ENCODE data around the gene ZNF280A.

Gene ZNF280A

DNA sequence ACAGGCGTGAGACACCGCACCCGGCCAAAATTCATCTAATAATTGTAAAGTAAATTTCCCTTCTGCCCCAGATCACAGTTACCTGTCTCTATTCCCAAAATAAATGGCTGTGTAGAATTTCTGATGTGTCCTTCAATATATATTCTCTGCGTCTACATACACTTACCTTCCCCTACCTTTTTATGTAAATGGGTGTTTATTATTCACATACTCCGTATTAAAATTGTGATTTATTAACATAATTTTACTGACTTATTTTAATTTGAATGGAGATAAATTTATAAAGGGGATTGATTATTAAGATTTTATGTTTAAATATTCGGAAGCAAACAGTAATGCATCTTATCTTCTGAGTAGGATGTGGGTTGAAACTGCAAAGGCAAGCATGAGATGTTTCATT is 16.4 kb upstream of the ZNF280A start:
- Histone ChIP-seq H3K36me3 (replicated peaks; ENCODE audit: insufficient read depth, low read length) (no peaks in the 10 kb centered on the region), H3K9me3 (replicated peaks; ENCODE audit: insufficient read depth, low read length) (no peaks in the 10 kb centered on the region), H3K4me3 (ENCODE audit: low read length) (no peak overlapping the region), H3K27me3 (replicated peaks; ENCODE audit: insufficient read depth, low read length) (no peaks in the 10 kb centered on the region), H3F3A (ENCODE audit: insufficient read depth, low read length) (no peaks in the 10 kb centered on the region), H3K4me1 (ENCODE audit: low read length) (no peaks in the 10 kb centered on the region), H3K4me2 (ENCODE audit: low read depth, low read length) (no peak overlapping the region), H3K79me2 (ENCODE audit: low read length) (no peaks in the 10 kb centered on the region), H3K27ac (ENCODE audit: low read length) (no peak overlapping the region), H3K9me2 (replicated peaks; ENCODE audit: insufficient read depth, low read length) (no peaks in the 10 kb centered on the region), H4K20me1 (ENCODE audit: insufficient read depth, low read length) (no peaks in the 10 kb centered on the region), H2AFZ (ENCODE audit: low read length) (no peak overlapping the region), H3K9ac (ENCODE audit: low read length) (no peak overlapping the region)
- no peak for DNase-seq
- TF ChIP-seq EZH2phosphoT487 (IDR thresholded peaks at IDR 0.05; ENCODE audit: low read length) (no peak), EZH2 (optimal IDR thresholded peaks at IDR 0.05; ENCODE audit: low read depth, low read length) (no peak), CTCF (IDR thresholded peaks at IDR 0.05; ENCODE audit: low read length) (no peak)

DNA sequence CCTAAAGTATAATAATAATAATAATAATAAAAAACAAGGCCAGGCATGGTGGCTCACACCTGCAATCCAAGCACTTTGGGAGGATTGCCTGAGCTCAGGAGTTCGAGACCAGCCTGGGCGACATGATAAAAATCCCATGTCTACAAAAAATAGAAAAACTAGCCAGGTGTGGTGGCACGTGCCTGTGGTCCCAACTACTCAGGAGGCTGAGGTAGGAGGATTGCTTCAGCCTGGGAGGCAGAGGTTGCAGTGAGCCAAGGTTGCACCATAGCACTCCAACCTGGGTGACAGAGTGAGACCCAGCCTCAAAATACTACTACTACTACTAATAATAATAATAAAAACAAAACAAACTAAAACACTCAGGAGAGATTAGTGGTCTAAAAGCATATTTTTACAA is 15.6 kb upstream of the ZNF280A start:
- DNase-seq: no peak
- no peaks in the 10 kb centered on the region for H4K20me1 ChIP-seq (ENCODE audit: insufficient read depth, low read length)
- H3K4me1 ChIP-seq (ENCODE audit: low read length): no peaks in the 10 kb centered on the region
- no peak overlapping the region for H2AFZ ChIP-seq (ENCODE audit: low read length)
- no peak overlapping the region for H3K9ac ChIP-seq (ENCODE audit: low read length)
- no peak overlapping the region for H3K4me3 ChIP-seq (ENCODE audit: low read length)
- no peaks in the 10 kb centered on the region for H3F3A ChIP-seq (ENCODE audit: insufficient read depth, low read length)
- H3K9me2 ChIP-seq (replicated peaks; ENCODE audit: insufficient read depth, low read length): no peaks in the 10 kb centered on the region
- H3K79me2 ChIP-seq (ENCODE audit: low read length): no peaks in the 10 kb centered on the region
- H3K4me2 ChIP-seq (ENCODE audit: low read depth, low read length): no peak overlapping the region
- H3K36me3 ChIP-seq (replicated peaks; ENCODE audit: insufficient read depth, low read length): no peaks in the 10 kb centered on the region
- no peaks in the 10 kb centered on the region for H3K27me3 ChIP-seq (replicated peaks; ENCODE audit: insufficient read depth, low read length)
- no peak overlapping the region for H3K27ac ChIP-seq (ENCODE audit: low read length)
- no peaks in the 10 kb centered on the region for H3K9me3 ChIP-seq (replicated peaks; ENCODE audit: insufficient read depth, low read length)
- TF ChIP-seq EZH2phosphoT487 (IDR thresholded peaks at IDR 0.05; ENCODE audit: low read length) (no peak), EZH2 (optimal IDR thresholded peaks at IDR 0.05; ENCODE audit: low read depth, low read length) (no peak), CTCF (IDR thresholded peaks at IDR 0.05; ENCODE audit: low read length) (no peak)

- no peaks in the 10 kb centered on the region for H4K20me1 ChIP-seq (ENCODE audit: insufficient read depth, low read length)
- H3K27ac ChIP-seq (ENCODE audit: low read length): no peak overlapping the region
- no peaks in the 10 kb centered on the region for H3K9me3 ChIP-seq (replicated peaks; ENCODE audit: insufficient read depth, low read length)
- TF ChIP-seq EZH2phosphoT487 (IDR thresholded peaks at IDR 0.05; ENCODE audit: low read length) (no peak), EZH2 (optimal IDR thresholded peaks at IDR 0.05; ENCODE audit: low read depth, low read length) (no peak), CTCF (IDR thresholded peaks at IDR 0.05; ENCODE audit: low read length) (no peak)
- H3K9me2 ChIP-seq (replicated peaks; ENCODE audit: insufficient read depth, low read length): no peaks in the 10 kb centered on the region
- H3K27me3 ChIP-seq (replicated peaks; ENCODE audit: insufficient read depth, low read length): no peaks in the 10 kb centered on the region
- H3F3A ChIP-seq (ENCODE audit: insufficient read depth, low read length): no peaks in the 10 kb centered on the region
- H3K4me1 ChIP-seq (ENCODE audit: low read length): no peaks in the 10 kb centered on the region
- H3K36me3 ChIP-seq (replicated peaks; ENCODE audit: insufficient read depth, low read length): no peaks in the 10 kb centered on the region
- no peak overlapping the region for H3K4me3 ChIP-seq (ENCODE audit: low read length)
- no peak overlapping the region for H3K9ac ChIP-seq (ENCODE audit: low read length)
- no peak overlapping the region for H2AFZ ChIP-seq (ENCODE audit: low read length)
- no peak overlapping the region for H3K4me2 ChIP-seq (ENCODE audit: low read depth, low read length)
- H3K79me2 ChIP-seq (ENCODE audit: low read length): no peaks in the 10 kb centered on the region
- DNase-seq: no peak
Observed at GRCh38 chr22:22534604-22535415, 14.7 kb upstream of the ZNF280A start.
